HAP-1 (cell line): ENCODE results near the gene PRPH.
"Not testable (repeated sequence)": the region's sequence is repeated elsewhere in the genome, so short reads cannot be mapped to it uniquely, and the experiment has no call there.

Source experiments
- DNase-seq, 2 experiments: peaks; one replicate each; pipeline ENCODE4 v3.0.0-alpha.2; 2016 to 2020; ENCODE audit warnings: low spot score in 2 of 2
- H3K27me3 ChIP-seq: fragments of 250-450 bp; sonication (Bioruptor Pico); 2 replicates; pipeline ENCODE4 v1.5.1; 2020; ENCODE audit warnings: low read depth, mild to moderate bottlenecking, moderate library complexity
- H3K36me3 ChIP-seq: fragments of 250-450 bp; sonication (Bioruptor Pico); replicated peaks from 2 replicates; pipeline ENCODE4 v1.5.1; 2020; ENCODE audit warnings: mild to moderate bottlenecking
- H3K4me1 ChIP-seq: fragments of 250-450 bp; sonication (Bioruptor Pico); 2 replicates; pipeline ENCODE4 v1.5.1; 2020; ENCODE audit warnings: mild to moderate bottlenecking
- H3K4me3 ChIP-seq: fragments of 250-450 bp; sonication (Bioruptor Pico); 2 replicates; pipeline ENCODE4 v1.5.1; 2020; ENCODE audit warnings: mild to moderate bottlenecking, moderate library complexity
- H3K9me3 ChIP-seq: fragments of 250-450 bp; sonication (Bioruptor Pico); 2 replicates; pipeline ENCODE4 v1.5.1; 2020; ENCODE audit warnings: mild to moderate bottlenecking, moderate library complexity
- in situ Hi-C: fragments of 300-500 bp; cut with MboI; formaldehyde crosslinking; loops from 3 replicates; pipeline ENCODE4 v1.14.3; 2020; ENCODE audit warnings: low sequenced_read_pairs, inconsistent platforms, mixed read lengths

PRPH gene

DNA sequence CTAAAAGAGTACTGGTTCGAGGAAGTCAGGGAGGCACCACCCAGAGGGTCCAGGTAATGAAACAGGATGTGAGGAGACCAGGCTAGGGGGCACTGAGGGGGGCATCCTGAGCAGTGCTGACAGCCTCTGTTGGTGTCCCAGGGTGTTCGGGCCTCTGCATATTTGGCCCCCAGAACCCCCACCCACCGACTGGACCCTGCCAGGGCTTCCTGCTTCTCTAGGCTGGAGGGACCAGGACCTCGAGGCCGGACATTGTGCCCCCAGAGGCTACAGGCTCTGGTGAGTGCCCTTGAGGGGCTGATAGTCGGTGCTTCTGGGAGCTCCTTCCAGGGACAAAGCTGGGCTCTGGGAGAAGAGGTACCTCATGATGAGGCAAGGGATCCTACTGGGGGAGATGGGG, 30.7 kb downstream of the PRPH start:
- Histone ChIP-seq H3K4me1 (peaks cover 6% of the 10 kb centered on the region), H3K36me3 (peaks cover 53% of the 10 kb centered on the region), H3K27me3 (no peaks in the 10 kb centered on the region), H3K9me3 (no peaks in the 10 kb centered on the region), H3K4me3 (no peak overlapping the region)
- no peak for DNase-seq
- in situ Hi-C loops = no loop called here

DNA sequence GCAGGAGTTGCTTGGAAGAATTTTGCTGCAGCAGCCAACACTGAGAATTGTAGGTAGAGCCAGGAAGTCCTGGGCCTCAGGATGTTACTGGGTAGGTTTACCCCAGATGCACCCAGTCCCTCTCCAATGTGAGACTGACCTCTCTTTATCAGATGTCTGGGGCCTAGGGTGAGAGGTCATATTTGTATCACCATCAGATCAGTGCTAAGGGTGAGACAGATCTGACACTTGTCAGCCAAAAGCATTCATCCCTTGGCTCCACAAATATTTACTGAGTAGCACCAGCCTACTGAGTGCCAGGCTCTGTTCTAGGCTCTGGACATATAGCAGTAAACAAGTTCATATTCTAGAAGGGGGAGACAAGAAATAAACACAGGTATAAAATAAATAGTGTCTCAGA, 32.4 kb downstream of the PRPH start:
- in situ Hi-C loops = no loop called here
- DNase-seq = no peak
- Histone ChIP-seq H3K27me3 (no peaks in the 10 kb centered on the region), H3K4me1 (peaks cover 2% of the 10 kb centered on the region), H3K9me3 (no peaks in the 10 kb centered on the region), H3K36me3 (peaks cover 70% of the 10 kb centered on the region), H3K4me3 (no peak overlapping the region)

GRCh38 chr12:49327887-49328286, 32.9 kb downstream of the PRPH start:
- H3K4me3 ChIP-seq = no peak overlapping the region
- no peaks in the 10 kb centered on the region for H3K27me3 ChIP-seq
- no peak for DNase-seq
- peaks cover 71% of the 10 kb centered on the region for H3K36me3 ChIP-seq
- H3K9me3 ChIP-seq = no peaks in the 10 kb centered on the region
- H3K4me1 ChIP-seq = peaks cover 2% of the 10 kb centered on the region
- in situ Hi-C loops = no loop called here

DNA sequence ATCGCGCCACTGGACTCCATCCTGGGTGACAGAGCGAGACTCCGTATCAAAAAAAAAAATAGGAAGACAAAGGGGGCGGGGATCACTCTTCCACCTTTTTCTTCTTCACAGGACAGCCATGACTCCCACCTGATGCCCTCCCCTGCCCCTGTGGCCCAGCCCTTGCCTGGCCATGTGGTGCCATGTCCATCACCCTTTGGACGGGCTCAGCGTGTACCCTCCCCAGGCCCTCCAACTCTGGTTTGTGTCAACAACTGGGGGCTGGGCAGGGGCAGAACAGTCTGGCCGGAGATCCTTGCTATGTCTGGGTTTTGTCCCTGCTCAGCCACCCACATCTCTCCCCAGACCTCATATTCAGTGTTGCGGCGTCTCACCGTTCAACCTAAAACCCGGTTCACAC, 33.9 kb downstream of the PRPH start:
- Histone ChIP-seq H3K36me3 (peaks cover 67% of the 10 kb centered on the region), H3K9me3 (no peaks in the 10 kb centered on the region), H3K27me3 (no peaks in the 10 kb centered on the region), H3K4me1 (peaks cover 2% of the 10 kb centered on the region), H3K4me3 (no peak overlapping the region)
- in situ Hi-C loops = no loop called here
- no peak for DNase-seq

- no peak for DNase-seq
- Histone ChIP-seq H3K4me3 (no peak overlapping the region), H3K9me3 (no peaks in the 10 kb centered on the region), H3K27me3 (no peaks in the 10 kb centered on the region), H3K4me1 (peaks cover 4% of the 10 kb centered on the region; the same call in 1 of the 2 replicates), H3K36me3 (peaks cover 65% of the 10 kb centered on the region)
- in situ Hi-C loops = no loop called here
These were observed 35.2 kb downstream of the PRPH start for GRCh38 chr12:49330032-49330619.

- Histone ChIP-seq H3K4me3 (no peak overlapping the region), H3K4me1 (peaks cover 7% of the 10 kb centered on the region; the same call in 1 of the 2 replicates), H3K36me3 (peaks cover 59% of the 10 kb centered on the region), H3K9me3 (no peaks in the 10 kb centered on the region), H3K27me3 (no peaks in the 10 kb centered on the region)
- no peak for DNase-seq
- in situ Hi-C loops = no loop called here
These were observed 35.9 kb downstream of the PRPH start for GRCh38 chr12:49330631-49331379.

- DNase-seq = peak; percentile 44 to 80
- H3K36me3 ChIP-seq = peaks cover 51% of the 10 kb centered on the region
- no peaks in the 10 kb centered on the region for H3K9me3 ChIP-seq
- H3K27me3 ChIP-seq = no peaks in the 10 kb centered on the region
- peaks cover 10% of the 10 kb centered on the region; the same call in 1 of the 2 replicates for H3K4me1 ChIP-seq
- H3K4me3 ChIP-seq = no peak overlapping the region
- in situ Hi-C loops = no loop called here
These were observed 36.7 kb downstream of the PRPH start for GRCh38 chr12:49331380-49332222.

- in situ Hi-C loops = no loop called here
- no peak for DNase-seq
- Histone ChIP-seq H3K4me3 (no peak overlapping the region), H3K36me3 (peaks cover 43% of the 10 kb centered on the region), H3K27me3 (no peaks in the 10 kb centered on the region), H3K4me1 (peaks cover 10% of the 10 kb centered on the region; the same call in 1 of the 2 replicates), H3K9me3 (no peaks in the 10 kb centered on the region)
These were observed 37.5 kb downstream of the PRPH start for GRCh38 chr12:49332441-49332861.

DNA sequence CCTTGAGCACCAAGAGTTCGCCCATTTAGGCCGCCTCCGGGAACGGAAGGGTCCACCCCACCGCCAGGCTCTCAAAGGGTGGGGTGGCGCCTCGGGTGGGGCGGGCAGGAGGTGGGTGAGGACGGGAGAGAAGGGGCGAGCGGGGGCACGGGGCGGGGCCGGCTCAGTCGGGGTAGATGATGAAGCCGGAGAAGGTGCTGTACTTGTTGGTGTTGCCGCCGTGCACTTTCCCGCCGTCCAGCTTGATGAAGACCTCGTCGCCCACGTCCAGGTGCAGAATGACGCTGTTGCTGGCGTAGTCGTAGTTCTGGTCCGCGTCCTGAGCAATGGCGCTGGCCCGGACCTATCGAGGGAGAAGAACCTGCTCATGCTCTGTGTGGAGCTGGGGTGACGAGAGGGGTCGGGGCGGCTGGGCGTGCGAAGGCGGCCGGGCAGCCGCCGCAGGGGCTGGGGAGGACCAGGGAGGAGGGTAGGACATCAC, 38.0 kb downstream of the PRPH start:
- Histone ChIP-seq H3K36me3 (peaks cover 39% of the 10 kb centered on the region), H3K9me3 (no peaks in the 10 kb centered on the region), H3K27me3 (no peaks in the 10 kb centered on the region), H3K4me3 (no peak overlapping the region), H3K4me1 (peaks cover 10% of the 10 kb centered on the region; the same call in 1 of the 2 replicates)
- in situ Hi-C loops = no loop called here
- DNase-seq = peak in 1 of 2 experiments; percentile 10

- H3K4me3 ChIP-seq, in situ Hi-C loops, H3K9me3 ChIP-seq, H3K27me3 ChIP-seq: not testable (repeated sequence)
- Histone ChIP-seq H3K4me1 (peaks cover 10% of the 10 kb centered on the region; the same call in 1 of the 2 replicates), H3K36me3 (peaks cover 34% of the 10 kb centered on the region)
- peak in 1 of 2 experiments; percentile 4 for DNase-seq
These were observed 38.8 kb downstream of the PRPH start for GRCh38 chr12:49333778-49334177.

DNA sequence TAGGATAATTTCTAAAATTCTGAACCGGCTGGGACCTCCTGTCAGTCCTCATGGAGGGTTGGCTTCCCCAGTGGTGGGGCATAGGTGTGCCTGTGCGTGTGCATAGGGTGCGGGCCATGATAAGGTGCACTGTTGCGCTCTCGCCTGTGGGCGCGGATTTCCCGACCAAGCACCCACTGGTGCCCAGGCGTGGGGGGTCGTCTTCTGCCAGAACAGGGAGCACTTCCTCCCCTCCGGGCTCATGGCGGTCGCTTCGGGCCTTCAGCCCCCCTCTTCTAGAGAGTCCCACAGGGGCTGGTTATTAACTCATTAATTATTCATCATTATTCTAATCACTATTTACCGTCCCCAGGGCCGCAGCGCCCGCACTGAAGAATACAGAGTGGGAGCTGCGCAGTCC, 39.3 kb downstream of the PRPH start:
- H3K27me3 ChIP-seq = no peaks in the 10 kb centered on the region
- no peaks in the 10 kb centered on the region for H3K9me3 ChIP-seq
- H3K4me3 ChIP-seq = no peak overlapping the region
- peaks cover 10% of the 10 kb centered on the region; the same call in 1 of the 2 replicates for H3K4me1 ChIP-seq
- peak in 1 of 2 experiments; percentile 9 for DNase-seq
- in situ Hi-C loops = no loop called here
- peaks cover 30% of the 10 kb centered on the region for H3K36me3 ChIP-seq

DNA sequence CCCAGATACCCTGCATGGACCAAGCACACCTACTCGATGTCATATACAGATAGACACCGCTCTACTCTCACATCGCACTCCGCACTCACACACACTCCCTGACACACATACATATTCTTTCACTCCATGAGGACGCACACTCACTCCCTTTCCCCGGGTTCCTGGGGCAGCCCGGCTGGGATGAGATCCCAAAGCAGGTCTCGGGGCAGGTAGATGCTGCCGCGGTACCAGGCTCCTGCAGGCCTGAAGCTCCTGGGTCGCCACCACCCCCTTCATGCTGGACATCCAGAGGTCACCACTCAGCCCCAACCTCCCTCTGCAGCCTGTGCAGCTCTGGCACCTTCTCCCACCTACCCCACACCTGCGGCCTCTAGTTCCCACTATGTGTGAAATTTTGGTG, 39.7 kb downstream of the PRPH start:
- Histone ChIP-seq H3K9me3 (no peaks in the 10 kb centered on the region), H3K27me3 (no peaks in the 10 kb centered on the region), H3K4me1 (peaks cover 10% of the 10 kb centered on the region; the same call in 1 of the 2 replicates), H3K36me3 (peaks cover 25% of the 10 kb centered on the region), H3K4me3 (no peak overlapping the region)
- peak in 1 of 2 experiments; percentile 10 for DNase-seq
- in situ Hi-C loops = no loop called here

GRCh38 chr12:49335118-49335954, 40.4 kb downstream of the PRPH start:
- no peak overlapping the region for H3K4me3 ChIP-seq
- in situ Hi-C loops = no loop called here
- DNase-seq = peak in 1 of 2 experiments; percentile 8

More at GRCh38 chr12:49335118-49335954, 40.4 kb downstream of the PRPH start:
- H3K9me3 ChIP-seq = no peaks in the 10 kb centered on the region
- no peaks in the 10 kb centered on the region for H3K27me3 ChIP-seq
- H3K4me1 ChIP-seq = peaks cover 10% of the 10 kb centered on the region; the same call in 1 of the 2 replicates
- H3K36me3 ChIP-seq = peaks cover 20% of the 10 kb centered on the region
